GM19023 (cell line): ENCODE data around the gene DHRS3.
"Not testable (repeated sequence)": the region's sequence is repeated elsewhere in the genome, so short reads cannot be mapped to it uniquely, and the experiment has no call there.

Experiments
- ATAC-seq: cut with Tn5 transposase; IDR thresholded peaks from one replicate; pipeline ENCODE4 v1.9.1; 2021; ENCODE audit warnings: mild to moderate bottlenecking, moderate library complexity; ENCODE audit not compliant: unreplicated experiment

The DHRS3 gene

DNA sequence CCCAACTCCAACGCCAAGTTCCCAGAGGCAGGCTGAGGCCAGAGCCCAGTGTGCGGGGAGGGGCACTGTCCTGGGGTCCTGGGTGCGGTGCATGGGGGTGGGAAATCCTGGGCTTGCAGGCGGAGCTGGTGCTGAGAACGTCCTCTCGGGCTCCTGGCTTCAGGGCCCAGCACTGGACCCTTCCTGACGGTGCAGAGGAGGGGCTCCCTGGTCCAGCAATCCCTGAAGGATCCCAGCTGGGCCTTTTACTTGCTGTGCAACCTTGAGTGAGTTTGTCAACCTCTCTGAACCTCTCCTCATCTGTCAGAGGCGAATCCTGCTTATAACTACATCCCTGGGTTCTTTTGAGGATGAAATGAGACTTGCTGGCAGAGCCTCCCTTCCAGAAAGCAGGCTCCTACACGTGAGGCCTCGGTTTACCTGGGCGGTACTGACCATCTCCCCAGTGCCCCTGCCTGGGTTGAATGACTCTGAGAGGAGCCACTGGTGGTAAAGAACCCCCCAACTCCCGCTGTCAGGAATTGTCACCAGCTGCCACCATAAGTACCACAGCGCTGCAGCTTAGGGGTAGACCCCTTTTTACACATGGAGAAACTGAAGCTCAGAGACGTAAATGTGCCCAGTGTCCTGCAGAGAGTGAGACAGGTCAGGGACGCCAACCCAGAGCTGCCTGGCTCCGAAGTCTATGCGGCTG lies 77.3 kb downstream of the DHRS3 start:
- no peak for ATAC-seq

DNA sequence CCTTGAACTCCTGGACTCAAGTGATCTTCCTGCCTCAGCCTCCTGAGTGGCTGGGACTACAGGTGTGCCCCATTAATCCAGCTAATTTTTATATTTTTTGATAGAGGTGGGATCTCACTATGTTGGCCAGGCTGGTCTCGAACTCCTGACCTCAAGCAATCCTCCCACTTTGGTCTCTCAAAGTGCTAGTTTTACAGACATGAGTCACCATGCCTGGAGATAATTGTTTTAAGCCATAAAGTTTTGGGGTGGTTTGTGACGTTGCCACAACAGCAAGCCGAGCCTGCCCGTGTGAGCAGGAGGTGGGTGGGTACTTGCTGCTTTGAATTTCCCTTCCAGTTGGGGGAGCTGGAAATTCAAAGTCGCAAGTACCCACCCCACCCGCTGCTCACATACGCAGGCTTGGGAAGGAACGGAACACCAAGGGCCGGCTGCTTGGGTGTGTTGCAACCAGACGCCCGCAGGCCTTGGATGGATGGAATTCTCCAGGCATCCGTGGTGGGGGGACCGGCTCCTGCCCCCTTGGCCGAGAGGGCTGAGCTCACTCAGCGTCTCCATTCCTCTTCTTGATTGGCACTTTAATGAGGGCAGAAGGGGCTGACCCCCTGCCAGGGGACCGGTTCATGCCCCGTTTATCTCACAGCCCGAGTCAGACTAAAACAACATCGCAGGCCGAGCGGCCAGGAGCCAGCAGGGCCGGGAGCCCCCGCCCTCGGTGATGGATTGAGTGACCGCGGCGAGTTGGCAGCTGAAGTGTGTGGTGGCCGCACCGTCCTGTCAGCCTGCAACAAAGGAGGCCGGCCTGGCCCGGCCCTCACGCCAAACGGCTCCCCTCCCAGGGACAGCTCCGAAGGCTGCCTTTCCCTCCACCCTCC lies 78.1 kb downstream of the DHRS3 start:
- no peak for ATAC-seq

DNA sequence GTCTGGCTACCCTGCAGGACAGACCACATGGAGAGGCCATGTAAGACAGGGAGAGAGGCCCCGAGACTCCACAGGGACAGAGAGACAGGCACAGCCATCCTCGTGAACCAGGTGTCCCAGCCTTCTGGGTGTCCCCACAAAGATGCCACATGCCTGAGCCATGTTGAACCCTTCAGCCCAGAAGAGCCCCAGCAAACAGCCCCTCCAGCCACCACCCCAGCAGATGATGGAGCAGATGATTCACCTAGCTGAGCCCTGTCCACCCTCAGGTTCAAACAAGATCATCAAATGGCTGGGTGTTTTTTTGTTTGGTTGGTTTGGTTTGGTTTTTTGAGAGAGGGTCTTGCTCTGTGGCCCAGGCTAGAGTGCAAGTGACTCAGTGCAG lies 78.7 kb downstream of the DHRS3 start:
- ATAC-seq: no peak

DNA sequence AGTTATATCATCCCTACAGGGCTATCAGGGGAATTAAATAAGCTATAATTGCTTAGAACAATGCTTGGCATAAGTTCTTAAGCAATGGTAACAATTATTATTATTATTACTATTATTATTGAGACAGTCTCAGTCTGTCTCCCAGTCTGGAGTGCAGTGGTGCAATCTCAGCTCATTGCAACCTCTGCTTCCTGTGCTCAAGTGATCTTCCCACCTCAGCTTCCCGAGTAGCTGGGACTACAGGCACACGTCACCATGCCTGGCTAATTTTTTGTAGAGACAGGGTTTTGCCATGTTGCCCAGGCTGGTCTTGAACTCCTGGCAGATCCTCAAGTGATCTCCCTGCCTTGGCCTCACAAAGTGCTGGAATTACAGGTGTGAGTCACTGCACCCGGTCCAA lies 79.5 kb downstream of the DHRS3 start:
- ATAC-seq: not testable (repeated sequence)

DNA sequence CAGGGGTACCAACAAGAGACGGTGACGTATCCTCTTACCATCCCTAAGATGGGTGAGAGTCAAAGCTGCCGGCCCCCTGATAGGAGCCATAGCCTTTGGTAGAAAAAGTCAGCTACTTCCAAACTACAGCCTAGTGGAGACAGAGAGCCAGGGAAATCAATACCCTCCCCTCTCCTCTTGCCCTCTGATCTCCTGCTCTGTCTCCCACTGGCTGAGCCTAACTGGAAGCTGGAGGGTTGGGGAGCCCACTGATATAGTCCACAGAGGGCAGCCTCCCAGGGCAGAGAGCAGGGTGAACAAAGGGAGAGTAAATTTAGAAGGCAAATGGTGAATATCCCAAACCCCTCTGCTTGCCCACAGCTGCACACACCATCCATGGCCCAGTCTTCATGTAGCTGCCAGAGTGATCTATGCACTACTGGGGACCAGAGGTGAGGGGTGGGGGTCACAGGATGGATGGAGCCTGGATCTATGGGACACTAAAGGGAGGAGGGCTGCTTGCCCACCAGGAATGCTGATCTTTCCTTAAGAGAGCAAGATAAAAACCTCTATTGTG lies 80.0 kb downstream of the DHRS3 start:
- ATAC-seq: no peak

DNA sequence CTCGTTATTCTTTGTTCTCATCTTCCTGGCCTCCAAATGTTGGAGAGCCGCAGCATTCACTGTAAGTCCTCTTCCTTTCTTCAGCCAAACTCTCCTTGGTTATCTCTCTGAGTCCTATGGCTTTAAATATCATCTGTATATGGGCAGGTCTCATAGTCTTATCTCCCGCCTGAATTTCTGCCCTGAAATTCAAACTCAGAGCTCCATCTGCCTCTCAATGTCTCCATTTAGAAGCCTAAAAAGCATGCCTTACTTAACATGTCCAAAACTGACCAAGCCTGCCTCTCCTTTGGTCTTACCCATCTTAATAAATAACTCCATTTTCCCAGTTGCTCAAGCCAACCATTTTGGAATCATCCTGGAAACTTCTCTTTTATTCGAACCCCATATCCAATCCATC lies 80.7 kb downstream of the DHRS3 start:
- ATAC-seq: no peak

DNA sequence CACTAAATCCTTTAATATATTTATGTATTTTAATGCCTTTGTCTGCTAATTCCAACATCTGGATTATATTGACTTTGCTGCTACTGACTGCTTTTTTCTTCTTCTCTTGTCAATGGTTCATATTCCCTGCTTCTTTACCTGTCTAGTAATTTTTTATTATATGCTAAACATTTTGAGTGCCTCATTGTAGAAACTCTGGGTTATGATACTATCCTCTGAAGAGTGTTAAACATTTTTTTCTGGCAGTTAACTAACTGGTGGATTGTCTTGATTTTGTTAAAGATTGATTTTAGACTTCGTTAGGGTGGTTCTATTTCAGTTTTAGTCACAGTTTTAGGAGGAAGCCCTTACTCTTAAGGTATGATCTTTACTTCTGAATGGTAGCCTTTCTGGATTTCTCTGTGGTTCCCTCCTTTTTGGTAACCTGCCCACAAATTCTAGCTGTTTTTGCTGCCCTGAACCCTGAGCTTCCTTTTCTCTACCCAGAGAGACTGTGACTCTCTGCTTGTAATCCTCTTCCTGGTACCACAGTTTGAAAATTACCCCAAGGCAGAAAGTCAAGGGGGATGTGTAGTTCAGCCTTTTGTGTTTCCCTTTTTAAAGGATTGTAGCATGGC lies 81.9 kb downstream of the DHRS3 start:
- ATAC-seq: no peak

DNA sequence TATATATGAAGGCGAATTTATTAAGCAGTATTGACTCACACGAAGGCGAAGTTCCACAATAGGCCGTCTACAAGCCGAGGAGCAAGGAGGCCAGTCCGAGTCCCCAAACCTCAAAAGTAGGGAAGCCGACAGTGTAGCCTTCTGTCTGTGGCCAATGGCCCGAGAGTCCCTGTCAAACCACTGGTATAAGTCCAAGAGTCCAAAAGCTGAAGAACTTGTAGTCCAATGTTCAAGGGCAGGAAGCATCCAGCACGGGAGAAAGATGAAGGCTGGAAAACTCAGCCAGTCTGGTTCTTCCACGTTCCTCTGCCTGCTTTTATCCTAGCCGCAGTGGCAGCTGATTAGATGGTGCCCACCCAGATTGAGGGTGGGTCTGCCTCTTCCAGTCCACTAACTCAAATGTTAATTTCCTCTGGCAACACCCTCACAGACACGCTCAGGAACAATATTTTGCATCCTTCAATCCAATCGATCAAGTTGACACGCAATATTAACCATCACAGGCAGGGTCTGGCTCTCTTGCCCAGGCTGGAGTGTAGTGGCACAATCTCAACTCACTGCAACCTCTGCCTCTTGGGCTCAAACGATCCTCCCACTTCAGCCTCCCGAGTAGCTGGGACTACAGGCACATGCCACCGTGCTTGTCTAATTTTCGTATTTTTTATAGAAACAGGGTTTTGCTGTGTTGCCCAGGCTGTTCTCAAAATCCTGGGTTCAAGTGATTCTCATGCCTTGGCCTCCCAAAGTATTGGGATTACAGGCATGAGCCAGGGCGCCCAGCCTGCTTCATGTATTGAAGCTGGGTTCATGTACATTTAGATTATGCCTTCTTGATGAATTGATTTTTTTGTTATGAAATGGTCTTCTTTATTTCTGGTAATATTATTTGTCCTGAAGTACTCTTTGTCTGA lies 85.3 kb downstream of the DHRS3 start:
- ATAC-seq: no peak

DNA sequence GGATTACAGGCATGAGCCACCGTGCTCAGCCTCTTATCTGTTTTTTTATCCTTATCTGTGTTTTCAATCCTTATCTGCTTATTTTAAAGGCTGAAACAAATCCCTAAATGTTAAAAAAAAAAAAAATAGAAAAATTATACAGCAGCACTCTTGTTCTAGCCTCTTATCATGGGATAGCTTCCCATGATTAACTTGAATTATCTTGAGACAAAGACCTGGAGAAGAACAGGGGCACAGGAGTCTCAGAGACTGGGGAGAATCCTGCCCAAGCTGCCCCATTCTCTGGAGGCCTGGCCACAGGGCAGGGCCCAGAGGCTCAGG lies 86.9 kb downstream of the DHRS3 start:
- ATAC-seq: no peak

DNA sequence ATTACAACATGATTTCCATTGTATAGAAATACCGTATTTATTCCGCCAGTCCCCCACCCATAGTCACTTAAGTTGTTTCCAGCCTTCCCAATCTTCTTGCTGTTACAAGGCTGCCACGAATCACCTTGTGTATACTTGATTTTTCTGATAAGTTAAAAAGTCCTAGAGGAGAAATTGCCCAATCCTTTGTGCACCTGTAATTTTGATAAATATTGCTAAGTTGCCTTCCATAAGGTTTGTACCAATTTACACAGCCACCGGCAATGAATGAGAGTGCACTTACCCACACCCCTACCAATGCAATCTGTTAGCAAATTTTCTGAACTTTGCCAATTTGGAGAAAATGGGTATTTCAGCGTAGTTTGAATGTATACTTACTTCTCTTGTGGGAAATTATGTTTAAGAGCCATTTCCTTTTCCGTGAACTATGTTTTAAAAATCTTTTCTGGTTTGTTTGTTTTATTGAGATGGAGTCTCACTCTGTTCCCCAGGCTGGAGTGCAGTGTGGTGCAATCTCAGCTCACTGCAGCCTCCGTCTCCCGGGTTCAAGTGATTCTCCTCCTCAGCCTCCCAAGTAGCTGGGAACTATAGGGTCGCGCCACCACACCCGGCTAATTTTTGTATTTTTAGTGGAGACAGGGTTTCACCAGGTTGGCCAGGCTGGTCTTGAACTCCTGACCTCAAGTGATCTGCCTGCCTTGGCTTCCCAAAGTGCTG lies 87.4 kb downstream of the DHRS3 start:
- no peak for ATAC-seq

DNA sequence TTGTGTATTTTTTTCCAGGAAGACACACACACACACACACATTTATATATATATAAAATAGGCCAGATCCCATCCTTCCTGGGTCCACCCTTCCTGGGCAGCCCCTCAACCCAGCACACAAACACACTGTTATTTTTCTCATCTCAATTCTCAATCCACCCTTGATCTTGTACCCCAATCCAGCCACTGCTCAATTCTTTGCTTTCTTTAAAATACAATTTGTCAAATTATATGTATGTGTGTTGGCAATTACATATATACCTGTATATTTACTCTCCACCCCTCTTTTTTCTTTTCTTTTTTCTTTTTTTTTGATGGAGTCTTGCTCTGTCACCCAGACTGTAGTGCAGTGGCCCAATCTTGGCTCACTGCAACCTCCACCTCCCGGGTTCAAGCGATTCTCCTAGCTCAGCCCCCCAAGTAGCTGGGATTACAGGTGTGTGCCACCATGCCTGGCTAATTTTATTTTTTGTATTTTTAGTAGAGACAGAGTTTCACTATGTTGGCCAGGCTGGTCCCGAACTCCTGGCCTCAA lies 88.3 kb downstream of the DHRS3 start:
- ATAC-seq: no peak

DNA sequence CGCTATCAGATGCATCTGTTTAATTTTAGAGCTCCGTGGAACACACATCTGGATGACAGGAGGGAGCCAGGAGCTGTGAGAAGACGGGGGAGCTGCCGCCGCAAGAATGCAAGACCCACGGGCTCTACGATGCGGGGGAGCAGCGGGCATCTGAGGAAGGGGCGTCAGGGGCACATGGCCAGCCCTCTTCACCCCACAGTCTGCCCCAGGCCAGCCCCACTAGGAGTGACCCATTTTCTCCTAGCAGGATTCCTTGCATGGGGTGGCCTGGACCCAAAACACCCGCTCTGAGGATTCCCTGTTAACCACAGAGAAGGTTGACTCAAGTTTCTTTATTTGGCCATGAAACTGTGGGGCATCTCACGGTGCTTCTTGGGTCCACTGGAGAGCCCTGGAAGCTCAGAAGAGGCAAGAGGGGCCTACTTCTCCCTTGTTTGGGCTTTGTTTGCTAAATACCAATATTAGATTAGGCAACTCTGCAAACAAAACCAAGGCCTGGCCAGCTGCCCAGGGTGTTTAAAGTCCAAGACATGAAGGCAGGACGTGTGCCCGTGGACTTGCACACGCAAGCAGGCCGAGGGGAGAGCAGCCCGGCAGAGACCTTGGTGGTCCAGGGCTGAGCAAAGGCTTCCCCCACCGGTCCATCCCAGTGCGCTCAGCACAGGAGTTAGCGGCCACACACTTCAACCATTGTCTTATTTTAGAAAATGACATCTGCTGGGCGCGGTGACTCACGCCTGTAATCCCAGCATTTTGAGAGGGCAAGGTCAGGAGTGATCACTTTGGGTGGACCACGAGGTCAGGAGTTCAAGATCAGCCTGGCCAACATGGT lies 89.8 kb downstream of the DHRS3 start:
- ATAC-seq: no peak

DNA sequence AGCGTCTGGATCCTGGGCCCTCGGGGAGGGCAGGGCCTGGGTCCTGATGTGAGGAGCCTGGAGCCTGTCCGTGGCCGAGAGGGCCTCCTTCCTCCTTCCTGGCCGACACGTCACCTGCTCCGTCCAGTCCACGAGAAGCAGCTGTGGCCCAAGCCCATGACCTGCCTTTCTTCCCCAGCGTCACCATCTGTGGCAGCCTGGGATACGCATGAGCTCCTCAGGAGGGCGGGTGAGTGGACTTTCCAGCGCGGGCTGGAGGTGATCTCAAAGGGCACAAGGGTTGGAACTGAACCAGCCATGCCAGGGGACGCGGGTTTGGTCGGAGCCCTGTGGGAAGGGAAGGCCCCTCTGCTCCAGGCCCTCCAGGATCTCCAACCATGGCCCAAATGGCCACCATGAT lies 90.4 kb downstream of the DHRS3 start:
- no peak for ATAC-seq

DNA sequence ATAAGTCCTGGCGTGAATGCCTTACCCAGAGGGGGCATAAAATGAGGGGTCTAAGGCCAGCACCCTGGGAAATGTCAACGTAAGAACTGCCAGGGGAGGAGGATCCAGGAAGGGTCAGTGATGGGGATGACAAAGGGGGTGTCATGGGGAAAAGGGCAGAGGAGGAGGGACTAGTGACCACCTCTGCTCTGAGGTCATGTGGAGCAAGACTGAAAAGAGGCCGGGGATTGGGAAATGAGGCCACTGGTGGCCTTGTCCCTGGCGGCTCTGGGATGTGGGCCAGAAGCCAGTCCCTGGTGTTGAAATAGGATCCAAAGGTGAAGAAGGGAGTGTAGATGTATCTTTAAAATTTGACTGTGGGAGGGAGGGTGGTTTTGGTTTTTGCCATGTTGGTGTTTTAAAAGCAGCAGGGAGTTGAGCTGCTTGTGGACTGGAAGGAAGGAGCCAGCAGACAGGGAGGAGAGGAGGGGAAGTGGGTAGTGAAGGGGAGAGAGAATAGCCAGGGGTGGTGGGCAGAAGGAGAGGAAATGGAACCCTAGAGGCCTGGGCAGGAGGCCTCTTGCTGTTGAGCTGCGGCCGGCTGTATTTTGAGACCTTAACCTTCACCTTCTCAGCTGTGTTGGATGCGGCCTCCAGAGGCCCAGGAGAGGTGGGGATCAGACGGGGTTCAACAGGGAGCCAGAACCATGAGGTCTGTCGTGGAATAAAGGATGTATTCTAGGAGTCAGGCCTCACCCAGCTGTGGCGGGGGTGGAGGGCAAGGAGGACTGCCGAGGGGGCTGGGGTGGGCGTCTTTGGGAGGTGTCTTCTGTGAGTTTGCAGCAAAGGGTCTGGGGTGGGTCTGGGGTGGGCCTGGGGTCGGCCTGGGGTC lies 92.5 kb downstream of the DHRS3 start:
- ATAC-seq: no peak

DNA sequence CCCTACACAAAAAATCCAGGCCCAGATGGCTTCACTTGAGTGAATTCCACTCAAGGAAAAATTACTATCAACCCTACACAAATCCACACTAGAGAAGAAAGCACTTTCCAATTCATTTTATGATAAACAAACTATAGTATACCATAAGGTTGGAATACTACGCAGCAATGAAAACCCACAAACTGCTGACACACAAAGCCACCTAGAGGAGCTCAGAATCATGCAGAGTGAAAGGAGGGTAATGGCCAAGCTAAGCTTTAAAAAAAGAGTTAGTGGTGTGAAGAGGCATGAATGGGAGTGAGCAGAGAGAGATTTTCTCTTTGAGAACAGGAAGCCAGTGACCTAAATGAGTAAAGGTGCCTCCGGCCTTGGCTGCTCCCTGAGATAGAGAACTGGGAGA lies 93.7 kb downstream of the DHRS3 start:
- ATAC-seq: no peak

DNA sequence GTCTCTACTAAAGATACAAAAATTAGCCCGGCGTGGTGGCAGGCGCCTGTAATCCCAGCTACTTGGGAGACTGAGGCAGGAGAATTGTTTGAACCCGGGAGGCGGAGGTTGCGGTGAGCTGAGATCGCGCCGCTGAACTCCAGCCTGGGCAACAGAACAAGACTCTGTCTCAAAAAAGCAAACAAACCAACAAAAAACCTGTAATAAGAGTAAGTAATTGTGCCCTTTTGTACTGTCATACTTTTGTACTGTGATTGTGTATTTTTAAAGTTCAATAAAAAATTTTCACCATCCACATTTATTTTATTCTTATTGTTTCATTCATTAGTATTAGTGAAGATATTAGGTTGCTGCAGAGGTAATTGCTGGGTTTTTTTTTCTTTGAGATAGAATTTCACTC lies 95.2 kb downstream of the DHRS3 start:
- not testable (repeated sequence) for ATAC-seq

DNA sequence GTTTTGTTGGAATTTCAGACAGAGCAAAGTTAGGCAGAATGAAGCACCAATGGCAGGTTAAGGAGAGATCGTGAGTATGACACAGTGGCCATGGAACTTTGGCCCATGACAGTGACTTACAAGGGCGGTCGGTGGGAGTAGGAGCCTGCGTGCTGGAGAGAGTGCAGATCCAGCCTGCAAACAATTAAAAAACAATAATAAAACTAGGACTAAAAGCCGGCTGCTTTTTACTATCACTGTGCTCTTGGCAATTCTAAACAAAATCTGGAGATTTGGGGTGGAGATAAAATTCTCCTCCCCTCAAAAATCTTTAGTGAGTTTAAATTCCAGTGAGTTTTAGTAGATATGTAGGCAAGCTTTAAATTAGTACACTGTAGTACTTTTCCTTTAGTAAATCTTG lies 96.9 kb downstream of the DHRS3 start:
- no peak for ATAC-seq
